ENCODE measurements around the gene LRRC3. TPM values are rescaled to one million over a fixed set of nuclear protein-coding genes. Genes with fewer than 3 reads are reported as not detected.

LRRC3 gene
- total and polyA plus RNA-seq, 12 donors = 0.67 to 3.2 (median 1.9) TPM

- WGBS, 4 donors = 91 to 94% (median 92%) methylated on average over 30 to 39 of the region's 39 CpGs
- Histone ChIP-seq H3K4me3 (no peak overlapping the region), H3K4me1 (replicated peaks in 1 of 2) (no peaks in the 10 kb centered on the region), H3K36me3 (replicated peaks in 1 of 2) (no peaks in the 10 kb centered on the region), H3K9me3 (replicated peaks in 1 of 3) (no peaks in the 10 kb centered on the region), H3K27me3 (no peaks in the 10 kb centered on the region), H3K27ac (no peak overlapping the region)
- TF ChIP-seq CTCF (IDR thresholded peaks at IDR 0.05) = no peak
- TF ChIP-seq POLR2A (IDR thresholded peaks at IDR 0.05) = no peak
- intact Hi-C loops (cut with DNase I) = no loop called here
- peak in 5 of 7 donors; percentile 3 to 17 (median 9) for DNase-seq
These were observed 21.3 kb upstream of the LRRC3 start for GRCh38 chr21:44433791-44434567.

GRCh38 chr21:44434568-44434925 is 20.8 kb upstream of the LRRC3 start:
- intact Hi-C loops (cut with DNase I) = no loop called here
- TF ChIP-seq POLR2A (IDR thresholded peaks at IDR 0.05) (no peak), CTCF (IDR thresholded peaks at IDR 0.05) (no peak)
- H3K36me3 ChIP-seq (replicated peaks in 1 of 2) = no peaks in the 10 kb centered on the region
- H3K27me3 ChIP-seq = no peaks in the 10 kb centered on the region
- no peak overlapping the region for H3K27ac ChIP-seq
- H3K4me3 ChIP-seq = no peak overlapping the region
- DNase-seq = peak in 3 of 7 donors; percentile 5 to 11 (median 7)
- 70 to 84% (median 77%) methylated on average over 2 to 13 of the region's 13 CpGs for WGBS, 4 donors
- H3K9me3 ChIP-seq (replicated peaks in 1 of 3) = no peaks in the 10 kb centered on the region
- no peaks in the 10 kb centered on the region for H3K4me1 ChIP-seq (replicated peaks in 1 of 2)

DNA sequence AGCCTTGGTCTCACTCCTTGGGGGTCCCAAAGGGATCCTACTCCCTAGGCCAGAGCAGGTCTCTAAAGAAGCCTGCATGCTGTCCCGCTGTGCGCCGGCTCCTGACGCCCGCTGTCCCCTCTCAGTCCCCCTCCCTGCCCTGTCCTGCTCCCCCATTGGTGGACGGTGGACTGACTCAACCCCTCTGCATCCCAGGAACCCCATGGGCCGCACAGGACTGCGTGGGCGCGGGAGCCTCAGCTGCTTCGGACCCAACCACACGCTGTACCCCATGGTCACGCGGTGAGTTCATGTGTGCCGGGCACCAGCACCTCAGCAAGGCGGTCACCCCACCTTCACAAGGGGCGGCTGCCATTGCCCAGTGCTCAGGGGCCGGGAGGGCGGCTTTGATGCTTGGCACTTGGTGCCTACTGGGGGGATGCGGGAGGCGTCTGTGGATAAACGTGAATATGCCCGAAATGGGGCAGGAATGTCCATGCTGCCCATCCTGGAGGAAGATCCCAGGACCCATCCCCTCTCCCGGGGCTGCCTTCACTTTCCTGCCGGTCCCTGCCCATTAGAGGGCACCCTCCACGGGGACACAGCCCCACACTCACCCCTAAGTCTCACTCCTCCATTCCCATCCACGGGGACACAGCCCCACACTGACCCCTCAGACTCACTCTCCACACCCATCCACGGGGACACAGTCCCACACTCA is 20.2 kb upstream of the LRRC3 start:
- intact Hi-C loops (cut with DNase I) = no loop called here
- no peaks in the 10 kb centered on the region for H3K4me1 ChIP-seq (replicated peaks in 1 of 2)
- H3K27me3 ChIP-seq = no peaks in the 10 kb centered on the region
- H3K9me3 ChIP-seq (replicated peaks in 1 of 3) = no peaks in the 10 kb centered on the region
- no peak overlapping the region for H3K27ac ChIP-seq
- TF ChIP-seq CTCF (IDR thresholded peaks at IDR 0.05) (no peak), POLR2A (IDR thresholded peaks at IDR 0.05) (no peak)
- WGBS, 4 donors = 84 to 88% (median 85%) methylated on average over 6 to 28 of the region's 28 CpGs
- DNase-seq = peak in 3 of 7 donors; percentile 3 to 11 (median 5)
- no peak overlapping the region for H3K4me3 ChIP-seq
- H3K36me3 ChIP-seq (replicated peaks in 1 of 2) = no peaks in the 10 kb centered on the region

DNA sequence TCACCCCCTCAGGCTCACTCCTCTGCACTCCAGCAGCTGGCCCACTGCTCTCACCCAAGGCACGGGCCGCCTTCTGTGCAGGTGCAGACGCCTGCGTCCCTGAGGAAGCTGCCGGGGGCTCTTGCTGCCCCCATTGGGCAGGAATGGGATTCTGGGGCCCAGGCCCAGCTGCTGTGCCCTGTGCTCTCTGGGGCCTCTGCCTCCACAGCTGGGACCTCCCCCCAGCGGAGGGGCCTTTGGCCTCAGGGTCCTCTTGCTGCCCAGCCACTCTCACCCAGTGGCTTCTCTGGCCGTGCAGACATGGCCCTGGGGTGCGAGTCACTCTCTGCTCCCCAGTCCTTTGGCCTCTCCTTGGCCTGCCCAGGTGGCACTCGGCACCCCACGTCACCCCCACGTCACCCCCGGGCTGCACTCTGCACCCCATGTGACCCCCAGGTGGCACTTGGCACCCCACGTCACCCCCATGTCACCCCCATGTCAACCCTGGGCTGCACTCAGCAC is 19.1 kb upstream of the LRRC3 start:
- DNase-seq = peak in 3 of 7 donors; percentile 2 to 4 (median 3)
- TF ChIP-seq CTCF (IDR thresholded peaks at IDR 0.05) (no peak), POLR2A (IDR thresholded peaks at IDR 0.05) (no peak)
- H3K4me3 ChIP-seq = no peak overlapping the region
- intact Hi-C loops (cut with DNase I) = no loop called here
- H3K36me3 ChIP-seq (replicated peaks in 1 of 2) = no peaks in the 10 kb centered on the region
- H3K27ac ChIP-seq = no peak overlapping the region
- no peaks in the 10 kb centered on the region for H3K4me1 ChIP-seq (replicated peaks in 1 of 2)
- no peaks in the 10 kb centered on the region for H3K27me3 ChIP-seq
- 84 to 95% (median 87%) methylated on average over 7 to 13 of the region's 13 CpGs for WGBS, 4 donors
- H3K9me3 ChIP-seq (replicated peaks in 1 of 3) = no peaks in the 10 kb centered on the region

Data from adrenal gland (tissue), 12 donors.